Nephron (organoid): ENCODE results near the gene RASIP1.
"Not testable (repeated sequence)": the region's sequence is repeated elsewhere in the genome, so short reads cannot be mapped to it uniquely, and the experiment has no call there.

Experiments
- H3K27ac Mint-ChIP-seq, 3 experiments: 2 replicates each; pipeline ENCODE4 v1.8.0; 2020; ENCODE audit warnings: mixed read lengths in 3 of 3, mild to moderate bottlenecking in 2 of 3, moderate library complexity in 1 of 3
- H3K27me3 Mint-ChIP-seq: 2 replicates; pipeline ENCODE4 v1.8.0; 2021; ENCODE audit warnings: low read depth, mild to moderate bottlenecking, moderate library complexity, mixed read lengths
- H3K36me3 Mint-ChIP-seq: 2 replicates; pipeline ENCODE4 v1.8.0; 2020; ENCODE audit warnings: low read depth, mixed read lengths
- H3K4me1 Mint-ChIP-seq: 2 replicates; pipeline ENCODE4 v1.8.0; 2020; ENCODE audit warnings: mixed read lengths
- H3K4me3 Mint-ChIP-seq, 3 experiments: 2 replicates each; pipeline ENCODE4 v1.8.0; 2020; ENCODE audit warnings: mild to moderate bottlenecking in 3 of 3, mixed read lengths in 3 of 3, moderate library complexity in 2 of 3
- H3K9me3 Mint-ChIP-seq: 2 replicates; pipeline ENCODE4 v1.8.0; 2020; ENCODE audit warnings: mixed read lengths
- TF ChIP-seq, protein P1 (sequence below), 3 experiments: fragments of 200-600 bp; sonication (generic); IDR thresholded peaks; one replicate each; pipeline ENCODE4 v1.5.0; 2021; ENCODE audit warnings: antibody characterized with exemption in 3 of 3; ENCODE audit not compliant: unreplicated experiment in 3 of 3

Gene RASIP1

DNA sequence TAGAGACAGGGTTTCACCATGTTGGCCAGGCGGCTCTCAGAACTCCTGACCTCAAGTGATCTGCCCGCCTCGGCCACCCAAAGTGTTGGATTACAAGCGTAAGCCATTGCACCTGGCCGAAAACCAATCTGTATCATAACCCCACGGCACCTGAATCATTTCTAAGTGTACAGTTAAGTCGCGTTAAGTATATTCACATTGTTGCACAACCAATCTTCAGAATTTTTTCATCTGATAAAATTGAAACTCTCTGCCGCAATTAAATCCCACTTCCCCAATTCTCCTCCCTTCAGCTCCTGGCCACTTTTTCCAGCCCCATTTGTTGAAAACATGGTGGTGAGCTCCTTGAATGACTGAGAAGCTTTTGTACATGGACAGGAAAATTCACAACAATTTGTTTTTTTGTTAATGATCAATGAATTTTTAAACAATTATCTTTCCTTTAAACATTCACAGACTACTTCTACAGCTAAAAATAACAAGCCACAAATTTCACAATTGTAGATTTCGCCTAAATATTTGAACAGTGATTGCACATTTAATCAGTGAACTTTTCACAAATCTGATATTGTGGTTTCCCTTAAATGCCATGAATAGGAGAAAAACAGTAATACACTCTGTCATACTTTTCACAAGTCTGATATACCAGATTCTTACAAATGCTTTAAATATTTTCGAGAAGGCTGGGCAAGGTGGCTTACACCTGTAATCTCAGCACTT, 28.7 kb upstream of the RASIP1 start:
- Mint-ChIP-seq H3K4me3 (no peak overlapping the region), H3K4me1 (peaks cover 9% of the 10 kb centered on the region), H3K27ac (no peak overlapping the region), H3K36me3 (no peaks in the 10 kb centered on the region), H3K9me3 (no peaks in the 10 kb centered on the region), H3K27me3 (peaks cover 16% of the 10 kb centered on the region)
- TF ChIP-seq, protein P1, sequence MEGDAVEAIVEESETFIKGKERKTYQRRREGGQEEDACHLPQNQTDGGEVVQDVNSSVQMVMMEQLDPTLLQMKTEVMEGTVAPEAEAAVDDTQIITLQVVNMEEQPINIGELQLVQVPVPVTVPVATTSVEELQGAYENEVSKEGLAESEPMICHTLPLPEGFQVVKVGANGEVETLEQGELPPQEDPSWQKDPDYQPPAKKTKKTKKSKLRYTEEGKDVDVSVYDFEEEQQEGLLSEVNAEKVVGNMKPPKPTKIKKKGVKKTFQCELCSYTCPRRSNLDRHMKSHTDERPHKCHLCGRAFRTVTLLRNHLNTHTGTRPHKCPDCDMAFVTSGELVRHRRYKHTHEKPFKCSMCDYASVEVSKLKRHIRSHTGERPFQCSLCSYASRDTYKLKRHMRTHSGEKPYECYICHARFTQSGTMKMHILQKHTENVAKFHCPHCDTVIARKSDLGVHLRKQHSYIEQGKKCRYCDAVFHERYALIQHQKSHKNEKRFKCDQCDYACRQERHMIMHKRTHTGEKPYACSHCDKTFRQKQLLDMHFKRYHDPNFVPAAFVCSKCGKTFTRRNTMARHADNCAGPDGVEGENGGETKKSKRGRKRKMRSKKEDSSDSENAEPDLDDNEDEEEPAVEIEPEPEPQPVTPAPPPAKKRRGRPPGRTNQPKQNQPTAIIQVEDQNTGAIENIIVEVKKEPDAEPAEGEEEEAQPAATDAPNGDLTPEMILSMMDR (IDR thresholded peaks at IDR 0.05; ENCODE audit: unreplicated experiment in 3 of 3), result no peak

DNA sequence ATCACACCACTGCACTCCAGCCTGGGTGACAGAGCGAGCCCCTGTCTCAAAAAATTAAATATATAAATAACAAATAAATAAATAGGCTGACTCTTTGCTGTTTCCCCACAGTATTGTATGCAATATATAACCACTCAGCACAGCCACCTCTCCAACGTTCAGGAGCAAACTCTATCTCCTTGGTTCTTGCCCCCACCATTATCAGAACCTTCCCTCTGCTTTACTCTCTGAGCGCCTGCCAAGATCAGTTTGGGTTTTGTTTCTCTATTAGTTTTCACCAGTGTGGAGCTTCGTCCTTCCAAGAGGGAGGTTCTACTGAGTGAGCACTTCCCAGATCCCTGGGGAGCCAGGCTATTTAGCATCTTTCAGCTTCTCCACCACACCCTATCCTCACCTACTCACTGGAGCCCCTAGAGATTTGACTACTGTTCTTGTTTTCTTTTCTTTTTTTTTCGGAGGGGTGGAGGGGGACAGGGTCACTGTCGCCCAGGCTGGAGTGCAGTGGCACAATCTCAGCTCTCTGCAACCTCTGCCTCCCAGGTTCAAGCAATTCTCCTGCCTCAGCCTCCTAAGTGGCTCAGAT, 27.9 kb upstream of the RASIP1 start:
- H3K36me3 Mint-ChIP-seq, H3K4me3 Mint-ChIP-seq, H3K27ac Mint-ChIP-seq, H3K9me3 Mint-ChIP-seq, H3K4me1 Mint-ChIP-seq: not testable (repeated sequence)
- H3K27me3 Mint-ChIP-seq, result peaks cover 16% of the 10 kb centered on the region

GRCh38 chr19:48765816-48766215, 25.4 kb upstream of the RASIP1 start:
- H3K36me3 Mint-ChIP-seq, H3K4me3 Mint-ChIP-seq, H3K4me1 Mint-ChIP-seq, H3K9me3 Mint-ChIP-seq, H3K27ac Mint-ChIP-seq: not testable (repeated sequence)
- peaks cover 23% of the 10 kb centered on the region for H3K27me3 Mint-ChIP-seq

GRCh38 chr19:48760504-48761205, 20.2 kb upstream of the RASIP1 start:
- no peak overlapping the region for H3K4me3 Mint-ChIP-seq
- no peaks in the 10 kb centered on the region for H3K36me3 Mint-ChIP-seq
- peaks cover 19% of the 10 kb centered on the region for H3K27me3 Mint-ChIP-seq
- no peaks in the 10 kb centered on the region for H3K9me3 Mint-ChIP-seq
- H3K4me1 Mint-ChIP-seq, result no peaks in the 10 kb centered on the region
- no peak overlapping the region for H3K27ac Mint-ChIP-seq
- TF ChIP-seq, protein P1 (IDR thresholded peaks at IDR 0.05; ENCODE audit: unreplicated experiment in 3 of 3), result no peak

- H3K4me1 Mint-ChIP-seq, result peaks cover 13% of the 10 kb centered on the region
- no peaks in the 10 kb centered on the region for H3K36me3 Mint-ChIP-seq
- peaks cover 25% of the 10 kb centered on the region for H3K27me3 Mint-ChIP-seq
- H3K9me3 Mint-ChIP-seq, result no peaks in the 10 kb centered on the region
- H3K27ac Mint-ChIP-seq, result no peak overlapping the region
- H3K4me3 Mint-ChIP-seq, result no peak overlapping the region
- TF ChIP-seq, protein P1 (IDR thresholded peaks at IDR 0.05; ENCODE audit: unreplicated experiment in 3 of 3), result no peak
These were observed 17.3 kb upstream of the RASIP1 start for GRCh38 chr19:48757741-48758144.

- H3K4me1 Mint-ChIP-seq, result peaks cover 15% of the 10 kb centered on the region
- H3K27me3 Mint-ChIP-seq, result peaks cover 26% of the 10 kb centered on the region
- no peaks in the 10 kb centered on the region for H3K36me3 Mint-ChIP-seq
- TF ChIP-seq, protein P1 (IDR thresholded peaks at IDR 0.05; ENCODE audit: unreplicated experiment in 3 of 3), result no peak
- H3K4me3 Mint-ChIP-seq, result no peak overlapping the region
- no peaks in the 10 kb centered on the region for H3K9me3 Mint-ChIP-seq
- no peak overlapping the region for H3K27ac Mint-ChIP-seq
These were observed 16.8 kb upstream of the RASIP1 start for GRCh38 chr19:48757089-48757675.
